HG03442 (cell line): Measurements from ENCODE around the gene PLK4.

Experiments
- ATAC-seq: cut with Tn5 transposase; IDR thresholded peaks from one replicate; pipeline ENCODE4 v1.9.1; 2021; ENCODE audit warnings: mild to moderate bottlenecking, moderate library complexity; ENCODE audit not compliant: unreplicated experiment

Gene PLK4

DNA sequence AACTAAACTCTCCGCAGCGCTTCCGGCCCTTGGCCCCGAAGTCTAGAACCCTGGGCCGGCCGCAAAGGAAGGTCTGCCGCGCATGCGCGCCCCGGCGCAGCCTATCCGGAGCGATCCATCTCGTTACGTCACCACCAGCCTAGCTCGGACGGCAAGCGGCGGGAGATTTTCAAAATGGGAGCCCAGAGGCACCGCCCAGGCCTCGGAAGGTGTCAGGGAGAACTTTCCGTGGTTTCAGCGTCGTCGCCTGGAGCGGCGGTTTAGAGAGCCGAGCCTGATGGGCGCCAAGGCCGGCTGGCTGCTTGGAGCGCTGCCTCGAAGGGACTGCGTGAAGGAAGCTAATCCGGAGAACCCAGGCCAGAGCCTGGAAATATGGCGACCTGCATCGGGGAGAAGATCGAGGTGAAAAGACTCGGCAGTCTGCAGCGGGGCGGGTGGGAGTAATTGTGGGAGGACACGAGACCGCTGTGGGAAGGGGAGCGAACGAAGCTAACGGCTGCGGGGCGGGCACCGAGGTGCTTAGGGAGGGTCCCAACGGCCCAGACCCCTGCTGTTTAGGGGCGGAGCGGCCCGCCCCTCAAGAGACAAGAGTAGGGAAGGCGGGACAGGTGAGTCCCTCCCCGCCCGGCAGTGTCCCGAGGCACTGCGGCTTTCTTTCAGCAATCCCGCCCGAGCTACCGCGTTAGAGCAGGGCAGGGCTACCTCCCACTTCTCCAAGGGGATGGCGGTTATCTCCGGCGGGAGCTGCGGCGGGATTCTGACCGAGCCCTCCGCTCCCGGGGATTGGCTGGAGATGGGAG lies at the start of gene PLK4:
Gene PLK4, plus strand, starts transcription at position 131 of the 800 bp plus-strand sequence. Its CDS starts 242 bp downstream, at position 373.
- peak; percentile 88 for ATAC-seq

- peak; percentile 64 for ATAC-seq
These were observed 48.1 kb upstream of the PLK4 start for GRCh38 chr4:127832585-127832984.

DNA sequence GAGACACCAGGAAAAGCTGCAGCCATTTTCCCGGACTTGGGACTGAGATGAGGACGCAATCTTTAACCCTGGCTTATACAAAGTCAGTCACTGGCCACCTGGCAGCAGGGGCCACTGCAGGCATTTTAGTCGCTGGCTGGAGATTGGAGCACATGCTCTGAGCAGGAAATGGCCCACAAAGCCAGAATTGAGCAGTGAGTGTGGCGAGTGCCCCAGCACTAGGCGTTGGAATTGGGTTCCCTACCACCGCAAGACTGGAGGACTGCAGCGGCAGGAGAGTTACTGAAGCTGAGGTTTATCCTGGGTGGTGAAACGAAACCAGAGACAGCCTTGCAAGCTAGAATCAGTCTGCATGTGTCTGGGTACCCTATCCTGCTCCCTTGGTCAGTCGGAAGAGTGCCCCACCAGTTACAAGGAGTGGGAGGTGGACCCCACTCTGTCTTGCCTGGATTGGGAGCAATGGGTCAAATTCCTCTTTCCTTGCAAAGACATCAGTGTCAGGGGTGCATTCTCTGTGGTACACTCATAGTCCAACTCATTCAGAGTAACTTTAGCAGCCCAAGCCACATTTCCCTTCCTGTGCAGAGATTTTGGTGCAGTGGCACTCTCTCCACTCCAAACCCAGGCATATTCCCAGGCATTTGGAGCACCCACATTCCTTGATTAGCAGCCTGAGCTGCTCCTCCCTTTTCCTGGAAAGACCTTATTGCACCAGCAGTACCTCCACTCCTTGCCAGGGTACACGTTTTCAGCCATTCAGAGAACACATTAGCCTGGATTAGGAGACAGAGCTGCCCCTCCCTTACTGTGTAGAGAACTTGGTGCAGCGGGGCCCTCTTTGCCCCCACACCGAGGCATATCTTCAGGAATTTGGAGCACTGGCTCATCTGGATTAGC lies 36.7 kb upstream of the PLK4 start:
- no peak for ATAC-seq

GRCh38 chr4:127844601-127845116 lies 36.0 kb upstream of the PLK4 start:
- no peak for ATAC-seq

DNA sequence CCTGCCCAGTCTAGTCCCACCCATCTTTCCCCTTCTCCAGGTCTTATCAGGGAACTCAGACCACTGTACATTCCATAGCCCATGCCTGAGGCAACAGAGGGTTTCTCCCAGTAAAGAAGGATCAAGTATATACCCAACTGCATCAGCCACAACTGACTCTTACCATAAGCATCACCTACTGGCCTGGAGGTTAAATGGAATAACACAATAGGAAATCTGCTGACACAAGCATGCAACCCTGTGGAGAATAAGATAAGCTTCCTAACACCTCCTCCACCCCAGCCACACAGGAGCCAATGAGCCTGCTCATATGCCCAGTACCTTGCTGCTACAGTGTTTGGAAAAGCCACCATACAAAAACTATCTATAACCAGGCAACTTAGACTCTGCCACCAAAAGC lies 34.6 kb upstream of the PLK4 start:
- no peak for ATAC-seq

DNA sequence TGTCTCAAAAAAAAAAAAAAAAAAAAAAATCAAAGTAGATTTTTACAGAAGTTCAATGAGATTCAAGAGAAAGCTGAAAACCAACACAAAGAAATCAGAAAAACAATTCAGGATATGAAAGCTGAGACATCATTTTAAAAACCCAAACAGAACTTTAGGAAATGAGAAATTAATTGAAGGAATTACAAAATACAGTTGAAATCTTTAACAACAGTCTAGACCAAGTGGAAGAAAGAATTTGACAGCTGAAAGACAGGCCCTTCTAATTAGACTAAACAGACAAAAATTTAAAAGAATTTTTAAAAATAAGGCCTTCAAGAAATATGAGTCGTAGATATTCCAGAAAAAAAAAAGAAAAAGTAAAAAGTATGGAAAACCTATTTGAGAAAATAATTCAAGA lies 33.9 kb upstream of the PLK4 start:
- ATAC-seq = no peak

- no peak for ATAC-seq
These were observed 31.0 kb upstream of the PLK4 start for GRCh38 chr4:127849505-127850234.

DNA sequence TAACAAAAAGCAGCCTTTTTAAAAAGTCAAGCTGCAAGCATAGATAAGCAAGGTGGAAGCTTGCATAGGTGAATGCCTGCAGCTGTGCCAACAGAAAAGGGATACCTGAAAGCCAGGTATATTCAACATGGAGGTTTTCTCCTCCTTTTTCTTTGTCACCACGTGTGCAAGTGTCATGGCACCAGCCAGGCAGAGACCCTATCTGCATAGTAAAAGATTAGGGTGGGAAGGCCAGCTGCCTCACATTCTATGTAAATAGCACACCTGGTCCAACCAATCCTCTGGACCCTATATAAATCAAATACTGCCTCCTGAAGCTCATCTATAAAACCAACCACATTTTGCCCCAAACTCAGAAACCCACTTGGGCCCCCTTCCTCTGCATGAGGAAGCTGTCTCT lies 28.0 kb upstream of the PLK4 start:
- ATAC-seq = no peak

DNA sequence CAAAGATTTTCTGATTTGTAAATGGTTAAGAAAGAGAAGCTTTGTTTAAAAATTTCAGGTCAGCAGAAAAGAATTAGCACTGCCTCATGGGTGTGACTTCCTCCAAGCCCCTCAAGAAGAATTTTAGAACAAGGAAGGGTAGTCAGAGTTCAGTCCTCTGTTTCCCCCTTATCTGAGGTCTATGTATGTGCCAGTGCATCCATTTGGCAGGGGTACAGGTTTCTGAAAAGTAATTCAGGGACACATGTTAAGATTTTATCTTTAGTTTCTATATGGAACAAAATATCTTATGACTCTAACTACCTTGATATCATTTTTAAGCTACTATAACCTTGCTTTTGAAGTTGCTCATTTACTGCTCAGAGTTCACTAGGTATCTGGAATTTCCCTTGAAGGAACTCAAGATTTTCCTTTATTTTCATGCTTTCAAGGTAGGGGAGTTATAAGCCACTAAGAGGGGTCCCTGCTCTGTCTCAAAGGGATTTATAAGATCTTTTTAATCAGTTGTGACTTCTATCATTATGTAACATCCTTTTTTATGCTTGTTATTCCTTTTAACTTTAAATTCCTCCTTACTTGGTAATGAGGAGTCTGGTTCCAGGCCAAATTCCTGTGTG lies 24.4 kb upstream of the PLK4 start:
- ATAC-seq = peak; percentile 13

- ATAC-seq = peak; percentile 91
These were observed 23.8 kb upstream of the PLK4 start for GRCh38 chr4:127856813-127857447.

- ATAC-seq = no peak
These were observed 23.1 kb upstream of the PLK4 start for GRCh38 chr4:127857641-127858040.

DNA sequence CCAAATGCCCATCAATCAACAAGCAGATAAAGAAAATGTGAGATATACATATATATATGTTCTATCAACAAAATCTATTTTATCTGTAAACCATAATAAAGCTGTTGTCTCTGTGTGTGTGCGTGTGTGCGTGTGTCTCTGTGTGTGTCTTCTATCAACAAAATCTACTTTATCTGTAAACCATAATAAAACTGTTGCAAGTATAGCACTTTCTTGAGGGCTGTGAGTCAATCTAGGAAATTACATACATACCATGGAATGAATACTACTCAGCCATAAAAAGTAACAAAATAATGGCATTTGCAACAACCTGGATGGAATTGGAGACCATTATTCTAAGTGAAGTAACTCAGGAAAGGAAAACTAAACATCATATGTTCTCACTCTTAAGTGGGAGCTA lies 12.5 kb upstream of the PLK4 start:
- ATAC-seq = no peak

- ATAC-seq = no peak
These were observed 10.4 kb upstream of the PLK4 start for GRCh38 chr4:127870281-127870680.

- no peak for ATAC-seq
These were observed 10.0 kb upstream of the PLK4 start for GRCh38 chr4:127870688-127871087.

- no peak for ATAC-seq
These were observed 4.9 kb upstream of the PLK4 start for GRCh38 chr4:127875791-127876190.

GRCh38 chr4:127881563-127881864 lies 821 bp downstream of the PLK4 start:
- peak; percentile 37 for ATAC-seq

GRCh38 chr4:127888559-127888958 lies 7.9 kb downstream of the PLK4 start:
- ATAC-seq = no peak

GRCh38 chr4:127889903-127890302 lies 9.2 kb downstream of the PLK4 start:
- ATAC-seq = no peak

DNA sequence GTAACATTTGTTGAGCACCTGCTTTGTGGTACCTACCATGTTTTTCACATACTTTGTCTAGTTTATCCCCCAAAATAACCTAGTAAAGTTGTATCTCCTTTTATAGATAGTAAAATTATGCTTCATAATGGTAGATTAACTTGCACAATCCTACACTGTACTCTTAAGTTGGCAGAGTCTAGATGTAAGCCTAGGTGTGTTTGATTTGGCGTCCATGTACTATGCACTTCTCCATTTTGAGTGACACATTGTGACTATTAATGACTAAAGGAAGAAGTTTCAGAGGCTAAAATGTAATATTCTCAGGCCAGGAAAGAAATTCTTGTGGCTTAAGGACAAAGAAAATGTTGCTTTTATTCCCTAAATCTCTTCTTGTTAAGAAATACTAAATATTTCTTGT lies 15.4 kb downstream of the PLK4 start:
- no peak for ATAC-seq

- no peak for ATAC-seq
These were observed 15.8 kb downstream of the PLK4 start for GRCh38 chr4:127896528-127896927.
